GM23338 (cell line): ENCODE measurements around the gene SSTR4. TPM values are rescaled to one million over a fixed set of nuclear protein-coding genes. Genes with fewer than 3 reads are reported as not detected.

Experiments
- ATAC-seq: fragments of 200-7000 bp; cut with Tn5 transposase; 3 replicates; pipeline ENCODE4 v1.9.1; 2020
- DNase-seq: peaks from one replicate; pipeline ENCODE4 v3.0.0-alpha.2; 2015; ENCODE audit warnings: low spot score
- H2AFZ ChIP-seq: fragments of 200-600 bp; sonication (generic); 2 replicates; pipeline ENCODE4 v1.8.0; 2016; ENCODE audit warnings: antibody characterized with exemption, mild to moderate bottlenecking, moderate library complexity
- H3F3A ChIP-seq: fragments of 200-600 bp; sonication (generic); replicated peaks from 2 replicates; pipeline ENCODE4 v1.8.0; 2017; ENCODE audit warnings: antibody characterized with exemption, mixed run types, low read depth
- H3K27ac ChIP-seq: fragments of 200-600 bp; sonication (generic); 2 replicates; pipeline ENCODE4 v1.6.1; 2016; ENCODE audit warnings: low read depth
- H3K27me3 ChIP-seq: fragments of 200-600 bp; sonication (generic); 2 replicates; pipeline ENCODE4 v1.8.0; 2016; ENCODE audit warnings: mild to moderate bottlenecking, mixed run types, moderate library complexity; ENCODE audit not compliant: insufficient read depth
- H3K36me3 ChIP-seq: fragments of 200-600 bp; sonication (generic); 2 replicates; pipeline ENCODE4 v1.8.0; 2016; ENCODE audit warnings: mild to moderate bottlenecking; ENCODE audit not compliant: insufficient read depth
- H3K4me1 ChIP-seq: fragments of 200-600 bp; sonication (generic); 2 replicates; pipeline ENCODE4 v1.8.0; 2016; ENCODE audit warnings: mild to moderate bottlenecking, moderate library complexity; ENCODE audit not compliant: insufficient read depth
- H3K4me2 ChIP-seq: fragments of 200-600 bp; sonication (generic); 2 replicates; pipeline ENCODE4 v1.7.1; 2017; ENCODE audit warnings: mixed run types
- H3K4me3 ChIP-seq: fragments of 200-600 bp; sonication (generic); 2 replicates; pipeline ENCODE4 v1.6.1; 2016; ENCODE audit warnings: mixed run types
- H3K79me2 ChIP-seq: fragments of 200-600 bp; sonication (generic); replicated peaks from 2 replicates; pipeline ENCODE4 v1.8.0; 2017; ENCODE audit warnings: mild to moderate bottlenecking; ENCODE audit not compliant: insufficient read depth
- H3K9me2 ChIP-seq: fragments of 200-600 bp; sonication (generic); 2 replicates; pipeline ENCODE4 v1.8.0; 2017; ENCODE audit not compliant: insufficient read depth
- H4K20me1 ChIP-seq: fragments of 200-600 bp; sonication (generic); replicated peaks from 2 replicates; pipeline ENCODE4 v1.8.0; 2017; ENCODE audit warnings: mild to moderate bottlenecking; ENCODE audit not compliant: insufficient read depth
- H3K27ac Mint-ChIP-seq: 2 replicates; pipeline ENCODE4 v1.8.0; 2020; ENCODE audit warnings: inconsistent platforms, mild to moderate bottlenecking, moderate library complexity, mixed read lengths
- H3K27me3 Mint-ChIP-seq: 3 replicates; pipeline ENCODE4 v1.8.0; 2022; ENCODE audit warnings: low read depth, mild to moderate bottlenecking, moderate library complexity, mixed read lengths, inconsistent platforms; ENCODE audit not compliant: insufficient read depth, poor library complexity
- H3K36me3 Mint-ChIP-seq: 3 replicates; pipeline ENCODE4 v1.8.0; 2021; ENCODE audit warnings: low read depth, mild to moderate bottlenecking, inconsistent platforms, moderate library complexity, mixed read lengths
- H3K4me1 Mint-ChIP-seq: 3 replicates; pipeline ENCODE4 v1.8.0; 2020; ENCODE audit warnings: mild to moderate bottlenecking, inconsistent platforms, mixed read lengths
- H3K4me3 Mint-ChIP-seq: 3 replicates; pipeline ENCODE4 v1.8.0; 2021; ENCODE audit warnings: moderate library complexity, mild to moderate bottlenecking, inconsistent platforms, mixed read lengths
- H3K9me3 Mint-ChIP-seq: 3 replicates; pipeline ENCODE4 v1.8.0; 2020; ENCODE audit warnings: moderate library complexity, mild to moderate bottlenecking, inconsistent platforms, mixed read lengths
- CREB1 ChIP-seq: fragments of 250-450 bp; sonication (Bioruptor Pico); IDR thresholded peaks from 2 replicates; pipeline ENCODE4 v1.5.0; 2020; ENCODE audit warnings: low read depth, mild to moderate bottlenecking, moderate library complexity
- CTCF ChIP-seq, 2 experiments: fragments of 200-600 bp in 1 of 2; sonication (generic) in 1 of 2; conservative IDR thresholded peaks; 2 replicates each; pipeline versions ENCODE4 v1.5.1 to v1.6.1; 2016 to 2017; ENCODE audit warnings: antibody characterized with exemption in 2 of 2, low read depth in 2 of 2, mild to moderate bottlenecking in 2 of 2, moderate library complexity in 1 of 2
- ETS1 ChIP-seq: IDR thresholded peaks from 2 replicates; pipeline ENCODE4 v1.6.1; 2016; ENCODE audit warnings: antibody characterized with exemption
- EZH2 ChIP-seq: fragments of 200-600 bp; sonication (generic); IDR thresholded peaks from one replicate; pipeline ENCODE4 v1.8.0; 2017; ENCODE audit warnings: antibody characterized with exemption, mild to moderate bottlenecking, low read depth; ENCODE audit not compliant: unreplicated experiment
- EZH2phosphoT487 ChIP-seq: fragments of 200-600 bp; sonication (generic); IDR thresholded peaks from one replicate; pipeline ENCODE4 v1.8.1; 2018; ENCODE audit warnings: antibody characterized with exemption; ENCODE audit not compliant: unreplicated experiment
- JUNB ChIP-seq: IDR thresholded peaks from one replicate; pipeline ENCODE4 v1.6.1; 2016; ENCODE audit warnings: antibody characterized with exemption; ENCODE audit not compliant: unreplicated experiment
- NANOG ChIP-seq: IDR thresholded peaks from 2 replicates; pipeline ENCODE4 v1.6.1; 2016; ENCODE audit warnings: antibody characterized with exemption, borderline replicate concordance
- POLR2AphosphoS5 ChIP-seq: IDR thresholded peaks from 2 replicates; pipeline ENCODE4 v1.6.1; 2016; ENCODE audit warnings: antibody characterized with exemption, low read depth
- REST ChIP-seq: IDR thresholded peaks from one replicate; pipeline ENCODE4 v1.6.1; 2018; ENCODE audit warnings: antibody characterized with exemption; ENCODE audit not compliant: unreplicated experiment
- STAT1 ChIP-seq: IDR thresholded peaks from one replicate; pipeline ENCODE4 v1.6.1; 2016; ENCODE audit warnings: antibody characterized with exemption; ENCODE audit not compliant: unreplicated experiment
- ZNF114 ChIP-seq: fragments of 250-450 bp; sonication (Bioruptor Pico); IDR thresholded peaks from 2 replicates; pipeline ENCODE4 v1.5.0; 2020; ENCODE audit warnings: mild to moderate bottlenecking, moderate library complexity
- ZNF331 ChIP-seq: fragments of 250-450 bp; sonication (Bioruptor Pico); IDR thresholded peaks from 2 replicates; pipeline ENCODE4 v1.5.0; 2020; ENCODE audit warnings: low read depth, mild to moderate bottlenecking, moderate library complexity
- ZNF462 ChIP-seq: fragments of 250-450 bp; sonication (Bioruptor Pico); IDR thresholded peaks from 2 replicates; pipeline ENCODE4 v1.5.0; 2020; ENCODE audit warnings: mild to moderate bottlenecking, moderate library complexity
- polyA plus RNA-seq: library from polyadenylated mRNA; unstranded; fragments of >200 nt; fragmentation: Nextera tagmentation; extraction: Ambion mirVana; gene quantifications from 2 replicates; pipeline ENCODE4 v1.2.1, GENCODE V29; 2016
- total RNA-seq: library from RNA; depleted of rRNA; stranded (reverse); fragments of >200 nt; shearing (Covaris generic); gene quantifications from 2 replicates; pipeline ENCODE4 v1.2.3, GENCODE V29; 2014

The SSTR4 gene
- total and polyA plus RNA-seq, 2 experiments from 2014 or later = not detected

- H3K79me2 ChIP-seq = no peaks in the 10 kb centered on the region
- no peak for DNase-seq
- H3K4me1 Mint-ChIP-seq = peaks cover 14% of the 10 kb centered on the region
- H3K27ac ChIP-seq = no peak overlapping the region
- peaks cover 50% of the 10 kb centered on the region for H3K27me3 Mint-ChIP-seq
- no peak for ATAC-seq
- TF ChIP-seq ETS1 (no peak), NANOG (no peak), REST (no peak), POLR2AphosphoS5 (no peak), CREB1 (no peak), ZNF331 (CRISPR knock-in tag) (no peak), ZNF462 (no peak), EZH2 (no peak), STAT1 (no peak), ZNF114 (CRISPR knock-in tag) (no peak), EZH2phosphoT487 (no peak), JUNB (no peak), CTCF (conservative IDR thresholded peaks at IDR 0.05; ENCODE audit: low read depth in 2 of 2) (no peak)
- H3K36me3 ChIP-seq = no peaks in the 10 kb centered on the region
- H3K9me3 Mint-ChIP-seq = no peaks in the 10 kb centered on the region
- H3K4me3 Mint-ChIP-seq = no peak overlapping the region
- H3K4me3 ChIP-seq = no peak overlapping the region
- no peak overlapping the region for H2AFZ ChIP-seq
- peaks cover 6% of the 10 kb centered on the region for H3K4me1 ChIP-seq
- no peaks in the 10 kb centered on the region for H3K36me3 Mint-ChIP-seq
- no peak overlapping the region for H3K27ac Mint-ChIP-seq
- no peak overlapping the region for H3K4me2 ChIP-seq
- no peaks in the 10 kb centered on the region for H3F3A ChIP-seq
- H3K27me3 ChIP-seq = peaks cover 58% of the 10 kb centered on the region
- no peaks in the 10 kb centered on the region for H4K20me1 ChIP-seq
- peaks cover 5% of the 10 kb centered on the region; the same call in 1 of the 2 replicates for H3K9me2 ChIP-seq
Measured at GRCh38 chr20:23037017-23037481, 1.9 kb downstream of the SSTR4 start.
